T-helper 22 cell (primary cell): Measurements from ENCODE around the gene AFMID.
A peak's percentile ranks its signal among the peaks of the same experiment; 100 is the strongest.

Source experiments
- DNase-seq: peaks from one replicate; pipeline ENCODE4 v3.0.0-alpha.2; 2020; ENCODE audit warnings: low read depth

The AFMID gene

GRCh38 chr17:78180083-78180482 lies 7.1 kb upstream of the AFMID start:
- no peak for DNase-seq

- no peak for DNase-seq
Observed at GRCh38 chr17:78180508-78180907, 6.7 kb upstream of the AFMID start.

GRCh38 chr17:78182504-78182903 lies 4.7 kb upstream of the AFMID start:
- no peak for DNase-seq

- DNase-seq: no peak
Observed at GRCh38 chr17:78183916-78184315, 3.2 kb upstream of the AFMID start.

DNA sequence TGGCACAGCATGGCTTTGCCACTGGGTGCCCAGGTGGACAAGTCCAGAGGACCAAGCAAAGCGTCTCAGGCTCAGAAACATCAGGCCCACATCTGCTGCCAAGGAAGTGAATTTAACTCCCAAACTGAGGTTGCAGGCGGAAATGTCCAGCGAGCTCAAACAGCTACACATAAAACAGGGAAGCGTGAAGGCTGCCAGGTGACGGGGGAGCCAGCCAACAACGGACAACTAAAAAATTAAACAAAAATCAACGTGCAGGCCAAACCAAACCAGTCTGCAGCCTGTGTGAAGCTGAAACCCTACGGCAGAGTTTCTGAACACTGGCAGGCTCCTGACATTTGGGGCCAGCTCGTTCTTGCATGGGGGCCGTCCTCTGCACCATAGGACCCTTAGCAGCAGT lies 2.8 kb upstream of the AFMID start:
- DNase-seq: no peak

GRCh38 chr17:78184868-78185267 lies 2.3 kb upstream of the AFMID start:
- DNase-seq: no peak

DNA sequence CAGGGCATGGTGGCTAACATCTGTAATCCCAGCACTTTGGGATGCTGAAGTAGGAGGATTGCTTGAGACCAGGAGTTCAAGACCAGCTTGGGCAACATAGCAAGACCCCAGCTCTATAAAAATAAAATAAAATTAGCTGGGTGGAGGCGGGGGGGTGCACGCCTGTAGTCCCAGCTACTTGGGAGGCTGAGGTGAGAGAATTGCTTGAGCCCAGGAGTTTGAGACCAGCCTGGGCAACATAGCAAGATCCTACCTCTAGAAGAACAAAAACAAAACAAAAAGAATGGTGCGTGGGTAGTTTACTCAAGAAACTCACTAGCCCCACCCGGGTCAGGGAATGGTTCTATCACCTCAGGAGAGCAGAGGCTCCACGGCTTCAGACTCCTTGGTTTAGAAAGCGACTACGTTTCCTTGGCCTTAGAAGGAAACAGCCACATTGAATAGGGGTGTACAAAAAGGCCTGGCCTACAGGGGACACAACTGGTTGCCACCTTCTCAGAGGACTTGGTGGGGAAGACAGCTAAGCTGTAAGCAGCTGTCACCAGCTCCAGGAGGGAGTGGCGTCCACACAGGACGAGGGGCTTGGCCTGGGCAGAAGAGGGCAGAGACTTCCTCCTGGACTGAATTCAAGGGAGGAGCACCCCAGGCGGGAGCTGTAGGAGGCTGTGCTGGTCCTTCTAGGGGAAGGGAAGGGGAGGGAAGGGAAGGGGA lies 1.0 kb upstream of the AFMID start:
- DNase-seq: no peak

DNA sequence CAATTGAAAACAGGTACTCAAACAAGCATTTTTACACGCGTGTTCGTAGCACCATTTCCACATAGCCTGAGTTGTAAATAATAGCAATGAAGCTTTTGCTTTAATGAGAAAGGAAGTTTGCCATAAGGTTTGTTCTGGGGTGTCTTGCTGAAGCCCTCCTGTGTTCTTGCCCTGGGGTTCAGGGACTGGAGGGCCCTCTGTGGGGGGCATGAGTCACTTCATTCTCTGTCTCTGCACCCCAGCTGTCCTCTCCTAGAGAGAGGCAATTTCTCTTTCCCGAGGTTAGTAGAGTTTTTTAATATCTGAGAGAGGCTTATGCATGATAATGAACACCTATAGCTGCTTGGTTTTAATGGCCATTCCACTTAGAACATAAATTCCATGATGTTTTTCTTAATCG lies 9.6 kb downstream of the AFMID start:
- DNase-seq: no peak

DNA sequence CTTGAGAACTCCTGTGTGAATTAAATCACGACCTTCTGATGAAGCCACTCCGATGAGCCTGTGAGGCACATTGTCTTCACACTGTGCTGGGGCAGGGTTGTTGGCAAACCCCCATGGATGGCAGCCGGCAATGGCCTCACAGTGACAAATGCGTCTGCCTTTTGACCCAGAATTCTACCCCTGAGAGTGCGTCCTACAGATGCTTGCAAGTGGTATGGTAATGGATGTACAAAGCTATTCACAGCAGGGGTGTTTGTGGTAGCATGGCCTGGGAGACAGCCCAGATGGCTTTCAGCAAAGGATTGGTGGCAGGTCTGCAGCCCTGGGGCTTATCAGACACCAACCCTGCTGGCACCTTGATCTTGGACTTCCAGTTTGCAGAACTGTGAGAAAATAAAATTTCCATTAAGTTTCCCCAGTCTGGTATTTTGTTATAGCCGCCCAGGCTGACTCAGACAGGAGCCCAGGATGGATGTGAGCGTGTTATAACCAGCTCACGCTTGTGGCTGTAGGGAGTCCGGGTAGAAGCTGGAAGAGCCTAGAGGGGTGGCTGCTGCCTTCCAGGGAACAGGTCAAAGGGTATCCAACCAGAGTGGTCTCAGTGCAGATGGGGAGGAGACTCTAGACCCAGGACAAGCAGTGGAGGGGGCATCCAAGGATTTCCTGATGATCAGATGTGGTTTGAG lies 10.1 kb downstream of the AFMID start:
- no peak for DNase-seq

DNA sequence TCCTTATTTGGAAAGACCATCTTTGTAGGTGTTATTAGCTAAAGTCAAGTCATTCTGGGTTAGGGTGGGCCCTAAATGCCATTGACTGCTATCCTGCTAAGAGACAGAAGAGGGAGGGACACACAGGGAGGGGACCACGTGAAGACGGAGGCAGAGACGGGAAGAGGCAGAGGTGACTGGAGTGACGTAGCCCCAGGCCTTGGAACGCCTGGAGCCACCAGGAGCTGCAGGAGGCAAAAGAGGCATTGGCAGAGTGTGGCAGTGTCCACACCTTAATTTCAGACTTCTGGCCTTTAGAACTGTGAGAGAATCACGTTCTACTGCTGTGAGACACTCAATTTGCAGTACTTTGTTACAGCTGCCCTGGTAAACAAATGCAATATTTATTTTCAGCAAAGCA lies 13.3 kb downstream of the AFMID start:
- no peak for DNase-seq

DNA sequence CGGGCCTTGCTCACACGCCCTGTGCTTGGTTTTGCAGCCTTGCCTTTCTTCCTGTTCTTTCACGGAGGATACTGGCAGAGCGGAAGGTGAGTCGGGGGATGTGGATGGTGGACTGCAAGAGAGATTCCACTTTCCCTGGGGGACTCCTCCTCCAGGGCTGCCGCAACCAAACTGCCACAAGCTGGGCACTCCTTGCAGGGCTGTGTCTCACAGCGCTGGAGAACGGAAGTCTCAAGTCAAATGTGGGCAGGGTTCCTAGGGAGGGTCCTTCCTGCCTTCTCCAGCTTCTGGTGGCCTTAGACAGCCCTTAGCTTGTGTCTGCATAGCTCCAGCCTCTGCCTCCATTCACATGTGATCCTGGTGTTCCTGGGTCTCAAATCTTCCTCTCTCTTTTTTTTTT lies 15.5 kb downstream of the AFMID start:
- DNase-seq: no peak

DNA sequence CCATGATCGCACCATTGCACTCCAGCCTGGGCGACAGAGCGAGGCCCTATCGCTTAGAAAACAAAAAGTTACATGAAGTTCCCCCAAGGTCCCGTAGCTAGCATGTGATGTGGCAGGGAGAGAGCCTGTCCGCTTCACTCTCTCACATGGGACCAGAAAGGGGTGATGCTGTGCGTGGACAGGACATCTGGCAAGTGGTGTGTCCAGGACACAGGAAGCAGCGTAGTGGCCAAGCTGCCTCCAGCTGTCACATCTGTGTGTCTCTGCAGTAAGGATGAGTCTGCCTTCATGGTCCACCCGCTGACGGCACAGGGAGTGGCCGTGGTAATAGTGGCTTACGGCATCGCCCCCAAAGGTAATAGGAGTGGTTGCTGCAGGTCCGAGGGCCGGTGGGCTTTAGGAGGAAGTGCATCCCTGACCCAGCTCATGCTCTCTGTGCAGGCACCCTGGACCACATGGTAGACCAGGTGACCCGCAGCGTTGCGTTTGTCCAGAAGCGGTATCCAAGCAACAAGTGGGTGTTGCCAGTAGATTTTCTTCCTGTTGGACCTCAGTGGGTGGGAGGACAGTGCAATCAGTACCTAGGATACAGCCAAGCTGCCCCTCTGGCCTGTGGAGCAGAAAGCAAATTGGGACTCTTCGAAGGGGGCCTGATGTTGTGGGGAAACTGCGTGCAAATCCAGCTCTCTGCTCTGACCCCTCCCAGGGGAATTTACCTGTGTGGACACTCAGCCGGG lies 17.4 kb downstream of the AFMID start:
- no peak for DNase-seq

- DNase-seq: no peak
Observed at GRCh38 chr17:78205124-78205775, 18.1 kb downstream of the AFMID start.

DNA sequence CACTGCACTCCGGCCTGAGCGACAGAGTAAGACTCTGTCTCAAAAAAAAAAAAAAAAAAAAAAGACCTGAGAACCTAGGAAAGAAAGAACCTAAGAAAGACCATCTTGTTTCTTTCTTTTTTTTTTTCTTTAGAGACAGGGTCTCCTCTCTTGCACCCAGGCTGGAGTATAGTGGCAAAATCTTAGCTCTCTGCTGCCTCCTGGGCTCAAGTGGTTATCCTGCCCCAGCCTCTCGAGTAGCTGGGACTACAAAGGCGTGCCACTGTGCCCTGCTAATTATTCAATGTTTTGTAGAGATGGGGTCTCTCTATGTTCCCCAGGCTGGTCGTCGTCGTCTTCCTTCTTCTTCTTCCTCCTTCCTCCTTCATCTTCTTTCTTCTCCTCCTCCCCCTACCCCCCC lies 19.1 kb downstream of the AFMID start:
- no peak for DNase-seq

GRCh38 chr17:78208486-78208885 lies 21.3 kb downstream of the AFMID start:
- no peak for DNase-seq

- no peak for DNase-seq
Observed at GRCh38 chr17:78210111-78210510, 22.9 kb downstream of the AFMID start.

- DNase-seq: no peak
Observed at GRCh38 chr17:78211032-78211431, 23.9 kb downstream of the AFMID start.

GRCh38 chr17:78214016-78214705 lies 27.0 kb downstream of the AFMID start, which contains the start of gene BIRC5:
Gene BIRC5 (plus strand): TSS chr17:78214253. CDS start chr17:78214317, 64 bp downstream.
- DNase-seq: peak; percentile 76

DNA sequence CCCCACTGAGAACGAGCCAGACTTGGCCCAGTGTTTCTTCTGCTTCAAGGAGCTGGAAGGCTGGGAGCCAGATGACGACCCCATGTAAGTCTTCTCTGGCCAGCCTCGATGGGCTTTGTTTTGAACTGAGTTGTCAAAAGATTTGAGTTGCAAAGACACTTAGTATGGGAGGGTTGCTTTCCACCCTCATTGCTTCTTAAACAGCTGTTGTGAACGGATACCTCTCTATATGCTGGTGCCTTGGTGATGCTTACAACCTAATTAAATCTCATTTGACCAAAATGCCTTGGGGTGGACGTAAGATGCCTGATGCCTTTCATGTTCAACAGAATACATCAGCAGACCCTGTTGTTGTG lies 27.5 kb downstream of the AFMID start:
- DNase-seq: no peak

DNA sequence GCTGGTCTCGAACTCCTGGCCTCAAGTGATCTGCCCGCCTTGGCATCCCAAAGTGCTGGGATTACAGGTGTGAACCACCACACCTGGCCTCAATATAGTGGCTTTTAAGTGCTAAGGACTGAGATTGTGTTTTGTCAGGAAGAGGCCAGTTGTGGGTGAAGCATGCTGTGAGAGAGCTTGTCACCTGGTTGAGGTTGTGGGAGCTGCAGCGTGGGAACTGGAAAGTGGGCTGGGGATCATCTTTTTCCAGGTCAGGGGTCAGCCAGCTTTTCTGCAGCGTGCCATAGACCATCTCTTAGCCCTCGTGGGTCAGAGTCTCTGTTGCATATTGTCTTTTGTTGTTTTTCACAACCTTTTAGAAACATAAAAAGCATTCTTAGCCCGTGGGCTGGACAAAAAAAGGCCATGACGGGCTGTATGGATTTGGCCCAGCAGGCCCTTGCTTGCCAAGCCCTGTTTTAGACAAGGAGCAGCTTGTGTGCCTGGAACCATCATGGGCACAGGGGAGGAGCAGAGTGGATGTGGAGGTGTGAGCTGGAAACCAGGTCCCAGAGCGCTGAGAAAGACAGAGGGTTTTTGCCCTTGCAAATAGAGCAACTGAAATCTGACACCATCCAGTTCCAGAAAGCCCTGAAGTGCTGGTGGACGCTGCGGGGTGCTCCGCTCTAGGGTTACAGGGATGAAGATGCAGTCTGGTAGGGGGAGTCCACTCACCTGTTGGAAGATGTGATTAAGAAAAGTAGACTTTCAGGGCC lies 32.4 kb downstream of the AFMID start:
- DNase-seq: no peak

DNA sequence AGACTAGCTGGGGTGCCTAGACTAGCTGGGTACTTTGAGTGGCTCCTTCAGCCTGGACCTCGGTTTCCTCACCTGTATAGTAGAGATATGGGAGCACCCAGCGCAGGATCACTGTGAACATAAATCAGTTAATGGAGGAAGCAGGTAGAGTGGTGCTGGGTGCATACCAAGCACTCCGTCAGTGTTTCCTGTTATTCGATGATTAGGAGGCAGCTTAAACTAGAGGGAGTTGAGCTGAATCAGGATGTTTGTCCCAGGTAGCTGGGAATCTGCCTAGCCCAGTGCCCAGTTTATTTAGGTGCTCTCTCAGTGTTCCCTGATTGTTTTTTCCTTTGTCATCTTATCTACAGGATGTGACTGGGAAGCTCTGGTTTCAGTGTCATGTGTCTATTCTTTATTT lies 35.9 kb downstream of the AFMID start:
- DNase-seq: no peak
